Spleen (tissue), 11 donors: ENCODE data around the gene CATSPER4. TPM values are rescaled to one million over a fixed set of nuclear protein-coding genes. Genes with fewer than 3 reads are reported as not detected.

ENCODE experiments used
- DNase-seq: peaks from one replicate; pipeline ENCODE4 v3.0.0-alpha.2; 2020
- H3K27ac ChIP-seq, 8 donors: fragments of 200-600 bp; sonication (generic) in 7 of 8; 1 replicate in 4 of 8; 2 replicates in 4 of 8; pipeline versions ENCODE4 v1.5.0 to v1.8.0; 2016 to 2021; ENCODE audit warnings: inconsistent platforms in 4 of 8, mild to moderate bottlenecking in 4 of 8, moderate library complexity in 1 of 8
- H3K27me3 ChIP-seq, 7 donors: fragments of 200-600 bp; sonication (generic) in 6 of 7; replicated peaks in 1 of 7; 1 replicate in 4 of 7; 2 replicates in 3 of 7; pipeline versions ENCODE4 v1.5.0 to v1.8.0; 2016 to 2021; ENCODE audit warnings: inconsistent platforms in 3 of 7, mild to moderate bottlenecking in 1 of 7
- H3K36me3 ChIP-seq, 6 donors: fragments of 200-600 bp; sonication (generic) in 5 of 6; 1 replicate in 4 of 6; 2 replicates in 2 of 6; pipeline versions ENCODE4 v1.5.0 to v1.8.0; 2016 to 2021; ENCODE audit warnings: inconsistent platforms in 2 of 6
- H3K4me1 ChIP-seq, 6 donors: fragments of 200-600 bp; sonication (generic) in 5 of 6; 1 replicate in 3 of 6; 2 replicates in 3 of 6; pipeline versions ENCODE4 v1.5.0 to v1.8.0; 2016 to 2021; ENCODE audit warnings: inconsistent platforms in 3 of 6
- H3K4me3 ChIP-seq, 8 donors: fragments of 200-600 bp; sonication (generic) in 7 of 8; 1 replicate in 4 of 8; 2 replicates in 4 of 8; pipeline versions ENCODE4 v1.5.0 to v1.8.0; 2016 to 2021; ENCODE audit warnings: inconsistent platforms in 4 of 8, mild to moderate bottlenecking in 4 of 8, moderate library complexity in 2 of 8
- H3K9me3 ChIP-seq, 8 donors: fragments of 200-600 bp; sonication (generic) in 7 of 8; 1 replicate in 4 of 8; 2 replicates in 4 of 8; pipeline versions ENCODE4 v1.5.0 to v1.8.0; 2016 to 2021; ENCODE audit warnings: inconsistent platforms in 4 of 8
- POLR2A ChIP-seq, 3 donors: fragments of 450-650 bp; IDR thresholded peaks; one replicate each; pipeline ENCODE4 v1.5.1; 2017; ENCODE audit warnings: antibody characterized with exemption in 3 of 3, mild to moderate bottlenecking in 1 of 3
- POLR2AphosphoS5 ChIP-seq, 3 donors: sonication (generic); formaldehyde crosslinking; IDR thresholded peaks; one replicate each; pipeline ENCODE4 v1.5.1; 2017; ENCODE audit warnings: antibody characterized with exemption in 3 of 3
- WGBS, 5 donors: extraction: QIAGEN DNeasy Blood & Tissue Kit in 3 of 5; methylation state at CpG; one replicate each; pipeline versions ENCODE4 v1.1.5 to v1.1.7; 2013 to 2018; 5-methylcytosine and 5-hydroxymethylcytosine counted together
- intact Hi-C: fragments of 100-400 bp; cut with DNase I; formaldehyde crosslinking; loops from one replicate; pipeline ENCODE4 v1.15.0; 2023; ENCODE audit warnings: low total_unique reads
- polyA plus RNA-seq, 3 donors: library from polyadenylated mRNA; stranded (reverse); fragments of 200-250 nt; gene quantifications; one replicate each; pipeline ENCODE4 v1.2.1, GENCODE V29; 2013
- total RNA-seq, 7 donors: library from RNA; depleted of rRNA in 3 of 7; stranded (reverse); fragments of >200 nt in 3 of 7; fragmentation: NEBNext Ultra II Directional in 4 of 7; extraction: Animal tissue kit (Norgen Biotek cat#: 25700) in 4 of 7; gene quantifications; one replicate each; pipeline versions ENCODE4 v1.1.0 to v1.2.1, GENCODE V29; 2016 to 2021
- TF ChIP-seq, protein P1 (sequence below), 11 experiments: fragments of 200-600 bp in 7 of 11; fragments of 450-650 bp in 4 of 11; sonication (generic) in 4 of 11; IDR thresholded peaks in 8 of 11; conservative IDR thresholded peaks in 3 of 11; 1 replicate in 7 of 11; 2 replicates in 4 of 11; pipeline versions ENCODE4 v1.4.0 to v1.8.0; 2016 to 2021; ENCODE audit warnings: antibody characterized with exemption in 11 of 11, inconsistent platforms in 4 of 11, mild to moderate bottlenecking in 1 of 11
- donor health status: healthy with polysubstance abuse.
- donor health status: DM: no; HTN: no; CAD: no; lungs with moderate emphysema.
- donor health status: DM: no; HTN: no; CAD: no.
- donor health status: Bipolar disorder and iron deficiency.
- donor health status: healthy.
- donor health status: DM: no; HTN: no; CAD: no.
- donor health status: DM: yes; HTN: yes; CAD: no.

Gene CATSPER4
- total and polyA plus RNA-seq, 10 donors: 0.03 TPM; not detected in 9

DNA sequence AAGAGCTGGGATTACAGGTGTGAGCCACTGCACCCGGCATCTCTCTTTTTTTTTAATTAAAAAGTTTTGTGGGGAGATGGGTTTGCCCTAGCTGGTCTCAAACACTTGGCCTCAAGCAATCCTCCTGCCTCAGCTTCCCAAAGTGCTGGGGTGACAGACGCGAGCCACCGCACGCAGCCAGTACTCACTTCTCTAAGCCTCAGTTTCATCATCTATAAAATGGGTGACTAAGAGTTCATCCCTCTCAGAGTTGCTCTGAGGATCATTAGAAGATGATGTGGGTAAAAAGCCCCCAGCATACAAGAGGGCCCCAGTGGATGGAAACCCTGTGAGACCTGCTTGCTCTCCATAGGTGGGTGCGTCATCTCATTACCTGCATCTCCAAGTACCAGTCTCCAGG lies 2.5 kb upstream of the CATSPER4 start:
- H3K27ac ChIP-seq: no peak overlapping the region
- no peak for DNase-seq
- 91 to 98% (median 95%) methylated on average over 6 of the region's 6 CpGs for WGBS, 5 donors
- H3K27me3 ChIP-seq: no peaks in the 10 kb centered on the region
- H3K9me3 ChIP-seq: no peaks in the 10 kb centered on the region
- no peaks in the 10 kb centered on the region for H3K4me1 ChIP-seq
- no peaks in the 10 kb centered on the region for H3K36me3 ChIP-seq
- intact Hi-C loops: no loop called here
- H3K4me3 ChIP-seq: no peak overlapping the region
- no peak for TF ChIP-seq POLR2AphosphoS5 (IDR thresholded peaks at IDR 0.05)
- TF ChIP-seq POLR2A (IDR thresholded peaks at IDR 0.05): no peak
- TF ChIP-seq, protein P1, sequence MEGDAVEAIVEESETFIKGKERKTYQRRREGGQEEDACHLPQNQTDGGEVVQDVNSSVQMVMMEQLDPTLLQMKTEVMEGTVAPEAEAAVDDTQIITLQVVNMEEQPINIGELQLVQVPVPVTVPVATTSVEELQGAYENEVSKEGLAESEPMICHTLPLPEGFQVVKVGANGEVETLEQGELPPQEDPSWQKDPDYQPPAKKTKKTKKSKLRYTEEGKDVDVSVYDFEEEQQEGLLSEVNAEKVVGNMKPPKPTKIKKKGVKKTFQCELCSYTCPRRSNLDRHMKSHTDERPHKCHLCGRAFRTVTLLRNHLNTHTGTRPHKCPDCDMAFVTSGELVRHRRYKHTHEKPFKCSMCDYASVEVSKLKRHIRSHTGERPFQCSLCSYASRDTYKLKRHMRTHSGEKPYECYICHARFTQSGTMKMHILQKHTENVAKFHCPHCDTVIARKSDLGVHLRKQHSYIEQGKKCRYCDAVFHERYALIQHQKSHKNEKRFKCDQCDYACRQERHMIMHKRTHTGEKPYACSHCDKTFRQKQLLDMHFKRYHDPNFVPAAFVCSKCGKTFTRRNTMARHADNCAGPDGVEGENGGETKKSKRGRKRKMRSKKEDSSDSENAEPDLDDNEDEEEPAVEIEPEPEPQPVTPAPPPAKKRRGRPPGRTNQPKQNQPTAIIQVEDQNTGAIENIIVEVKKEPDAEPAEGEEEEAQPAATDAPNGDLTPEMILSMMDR (IDR thresholded peaks at IDR 0.05 in 8 of 11, conservative IDR thresholded peaks at IDR 0.05 in 3 of 11): no peak

DNA sequence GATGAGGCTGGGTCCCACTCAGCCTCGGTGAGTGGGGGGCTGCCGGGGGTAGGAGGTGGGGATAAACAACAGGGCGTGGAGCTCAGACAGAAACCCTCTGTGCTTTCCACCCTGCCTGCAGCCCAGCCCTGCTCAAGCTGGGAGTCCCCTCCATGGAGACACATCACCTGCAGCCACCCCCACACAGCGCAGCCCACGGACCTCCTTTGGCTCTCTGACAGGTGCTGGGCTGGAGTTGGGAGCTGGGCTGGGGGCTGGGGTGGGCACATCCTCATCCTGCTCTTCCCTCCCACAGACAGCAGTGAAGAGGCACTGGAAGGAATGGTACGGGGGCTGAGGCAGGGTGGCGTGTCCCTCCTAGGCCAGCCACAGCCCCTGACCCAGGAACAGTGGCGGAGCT lies 1.9 kb upstream of the CATSPER4 start:
- H3K4me1 ChIP-seq: no peaks in the 10 kb centered on the region
- H3K27me3 ChIP-seq: no peaks in the 10 kb centered on the region
- no peak overlapping the region for H3K27ac ChIP-seq
- 91 to 98% (median 93%) methylated on average over 6 to 8 of the region's 8 CpGs for WGBS, 5 donors
- H3K4me3 ChIP-seq: no peak overlapping the region
- no peaks in the 10 kb centered on the region for H3K36me3 ChIP-seq
- intact Hi-C loops: no loop called here
- no peak for DNase-seq
- H3K9me3 ChIP-seq: no peaks in the 10 kb centered on the region
- TF ChIP-seq, protein P1 (IDR thresholded peaks at IDR 0.05 in 8 of 11, conservative IDR thresholded peaks at IDR 0.05 in 3 of 11): no peak
- TF ChIP-seq POLR2A (IDR thresholded peaks at IDR 0.05): no peak
- no peak for TF ChIP-seq POLR2AphosphoS5 (IDR thresholded peaks at IDR 0.05)

DNA sequence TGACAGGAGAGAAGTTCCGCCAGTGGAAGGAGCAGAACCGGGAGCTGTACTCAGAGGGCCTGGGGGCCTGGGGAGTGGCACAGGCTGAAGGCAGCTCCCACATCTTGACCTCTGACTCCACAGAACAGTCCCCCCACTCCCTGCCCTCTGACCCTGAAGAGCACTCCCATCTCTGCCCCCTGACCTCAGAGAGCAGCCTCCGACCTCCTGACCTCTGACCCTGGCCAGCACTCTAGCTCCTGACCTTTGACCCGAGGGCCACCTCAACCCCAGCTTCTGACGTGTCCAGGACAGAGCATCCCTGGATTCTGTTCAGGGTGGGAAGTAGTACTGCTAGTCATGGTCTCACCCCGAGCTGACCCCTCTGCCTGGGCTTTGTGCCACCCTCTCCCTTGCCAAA lies 1.1 kb upstream of the CATSPER4 start:
- intact Hi-C loops: no loop called here
- H3K36me3 ChIP-seq: no peaks in the 10 kb centered on the region
- H3K9me3 ChIP-seq: no peaks in the 10 kb centered on the region
- DNase-seq: no peak
- TF ChIP-seq POLR2A (IDR thresholded peaks at IDR 0.05): no peak
- TF ChIP-seq, protein P1 (IDR thresholded peaks at IDR 0.05 in 8 of 11, conservative IDR thresholded peaks at IDR 0.05 in 3 of 11): no peak
- TF ChIP-seq POLR2AphosphoS5 (IDR thresholded peaks at IDR 0.05): no peak
- no peak overlapping the region for H3K27ac ChIP-seq
- H3K4me3 ChIP-seq: no peak overlapping the region
- WGBS, 5 donors: 76 to 86% (median 80%) methylated on average over 4 to 6 of the region's 6 CpGs
- no peaks in the 10 kb centered on the region for H3K27me3 ChIP-seq
- no peaks in the 10 kb centered on the region for H3K4me1 ChIP-seq

DNA sequence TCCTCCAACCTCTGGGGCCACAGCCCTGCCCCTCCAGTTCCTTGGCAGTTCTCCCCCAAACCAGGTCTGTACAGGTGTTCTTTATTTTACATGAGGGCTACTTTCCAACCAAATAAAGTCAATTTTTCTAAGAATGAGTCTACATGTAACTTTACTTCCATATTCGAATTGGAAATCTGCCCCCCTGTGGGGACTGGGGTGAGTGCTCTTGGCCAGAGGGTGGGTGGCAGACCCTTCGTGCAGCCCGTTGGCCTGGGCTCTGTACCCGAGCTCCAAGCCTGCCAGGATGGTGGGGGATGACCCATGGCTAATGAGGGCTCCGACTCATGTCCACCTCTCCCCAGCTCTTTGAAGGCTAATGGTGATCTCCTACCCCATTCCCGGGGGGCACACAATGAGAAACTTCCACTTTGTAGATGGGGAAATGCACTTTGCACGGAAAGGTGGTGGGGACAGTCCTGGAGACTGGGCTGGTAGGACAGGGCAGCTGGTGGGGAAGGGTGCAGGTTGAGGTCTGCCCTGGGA lies 589 bp upstream of the CATSPER4 start:
- H3K27me3 ChIP-seq: no peaks in the 10 kb centered on the region
- H3K36me3 ChIP-seq: no peaks in the 10 kb centered on the region
- no peaks in the 10 kb centered on the region for H3K9me3 ChIP-seq
- H3K27ac ChIP-seq: no peak overlapping the region
- H3K4me3 ChIP-seq: no peak overlapping the region
- intact Hi-C loops: no loop called here
- WGBS, 5 donors: 69 to 90% (median 83%) methylated on average over 6 to 7 of the region's 7 CpGs
- no peak for TF ChIP-seq POLR2A (IDR thresholded peaks at IDR 0.05)
- TF ChIP-seq POLR2AphosphoS5 (IDR thresholded peaks at IDR 0.05): no peak
- TF ChIP-seq, protein P1 (IDR thresholded peaks at IDR 0.05 in 8 of 11, conservative IDR thresholded peaks at IDR 0.05 in 3 of 11): no peak
- no peaks in the 10 kb centered on the region for H3K4me1 ChIP-seq
- DNase-seq: no peak
